Caco-2 (cell line): ENCODE data around the gene MRGPRE. TPM values are rescaled to one million over a fixed set of nuclear protein-coding genes. Genes with fewer than 3 reads are reported as not detected.

Source experiments
- BruUV-seq: library from RNA; stranded (reverse); fragments of 400-500 nt; replicated peaks from 2 replicates; lab custom pipeline; 2021; lab: Mats Ljungman, UMichigan
- CTCF ChIA-PET: fragments of 300-600 bp; sonication (Branson Sonifier 250); formaldehyde crosslinking; loops from one replicate; lab custom pipeline; 2022; ENCODE audit warnings: antibody characterized with exemption; lab: Charles Lee
- POLR2A ChIA-PET: fragments of 300-600 bp; sonication (Branson Sonifier 250); formaldehyde crosslinking; loops from one replicate; lab custom pipeline; 2022; ENCODE audit warnings: antibody characterized with exemption; lab: Charles Lee
- DNase-seq, 2 experiments: peaks; one replicate each; pipeline versions ENCODE4 v3.0.0 to v3.0.0-alpha.2; 2020 to 2022
- H3K27me3 ChIP-seq: replicated peaks from 2 replicates; pipeline ENCODE4 v1.6.0; 2011; ENCODE audit warnings: low read length; ENCODE audit not compliant: control insufficient read depth, insufficient read depth
- H3K36me3 ChIP-seq: 2 replicates; pipeline ENCODE4 v1.5.1; 2011; ENCODE audit warnings: low read length; ENCODE audit not compliant: control insufficient read depth, insufficient read depth
- H3K4me1 ChIP-seq: fragments of 250-450 bp; sonication (Bioruptor Pico); 2 replicates; pipeline ENCODE4 v1.5.1; 2020; ENCODE audit warnings: mild to moderate bottlenecking
- H3K4me3 ChIP-seq: 2 replicates; pipeline ENCODE4 v1.5.1; 2011; ENCODE audit warnings: low read depth, mild to moderate bottlenecking, control low read depth, low read length
- H3K9me3 ChIP-seq: fragments of 250-450 bp; sonication (Bioruptor Pico); 2 replicates; pipeline ENCODE4 v1.5.1; 2020; ENCODE audit warnings: mild to moderate bottlenecking, moderate library complexity
- H3K27ac Mint-ChIP-seq: one replicate; pipeline ENCODE4 v1.8.0; 2022; ENCODE audit warnings: mixed read lengths; ENCODE audit not compliant: unreplicated experiment
- H3K27me3 Mint-ChIP-seq: one replicate; pipeline ENCODE4 v1.8.0; 2022; ENCODE audit warnings: mixed read lengths; ENCODE audit not compliant: insufficient read depth, unreplicated experiment
- H3K36me3 Mint-ChIP-seq: one replicate; pipeline ENCODE4 v1.8.0; 2022; ENCODE audit warnings: mild to moderate bottlenecking, mixed read lengths; ENCODE audit not compliant: insufficient read depth, unreplicated experiment
- H3K4me1 Mint-ChIP-seq: one replicate; pipeline ENCODE4 v1.8.0; 2022; ENCODE audit warnings: low read depth, mixed read lengths; ENCODE audit not compliant: unreplicated experiment
- H3K4me3 Mint-ChIP-seq: one replicate; pipeline ENCODE4 v1.8.0; 2022; ENCODE audit warnings: mild to moderate bottlenecking, moderate library complexity, mixed read lengths; ENCODE audit not compliant: unreplicated experiment
- H3K9me3 Mint-ChIP-seq: one replicate; pipeline ENCODE4 v1.8.0; 2022; ENCODE audit warnings: mixed read lengths; ENCODE audit not compliant: unreplicated experiment
- intact Hi-C: fragments of 100-400 bp; cut with micrococcal nuclease; formaldehyde crosslinking; loops from one replicate; pipeline ENCODE4 v1.10.0; 2022; ENCODE audit not compliant: unreplicated experiment
- total RNA-seq: library from RNA; stranded (reverse); gene quantifications from 2 replicates; pipeline ENCODE4 v1.2.3, GENCODE V29; 2022
- TF ChIP-seq, protein P1 (sequence below), 2 experiments: fragments of 200-600 bp in 1 of 2; IDR thresholded peaks; 1 replicate in 1 of 2; 2 replicates in 1 of 2; pipeline versions ENCODE4 v1.5.1 to v1.8.0; 2011 to 2022; ENCODE audit warnings: antibody characterized with exemption in 1 of 2, control low read depth in 1 of 2, inconsistent platforms in 1 of 2, low read depth in 1 of 2, low read length in 1 of 2, mild to moderate bottlenecking in 1 of 2, moderate library complexity in 1 of 2; ENCODE audit not compliant: insufficient read depth in 1 of 2, severe bottlenecking in 1 of 2, unreplicated experiment in 1 of 2

Gene MRGPRE
- total RNA-seq, 1 experiment from 2014 or later, result not detected

DNA sequence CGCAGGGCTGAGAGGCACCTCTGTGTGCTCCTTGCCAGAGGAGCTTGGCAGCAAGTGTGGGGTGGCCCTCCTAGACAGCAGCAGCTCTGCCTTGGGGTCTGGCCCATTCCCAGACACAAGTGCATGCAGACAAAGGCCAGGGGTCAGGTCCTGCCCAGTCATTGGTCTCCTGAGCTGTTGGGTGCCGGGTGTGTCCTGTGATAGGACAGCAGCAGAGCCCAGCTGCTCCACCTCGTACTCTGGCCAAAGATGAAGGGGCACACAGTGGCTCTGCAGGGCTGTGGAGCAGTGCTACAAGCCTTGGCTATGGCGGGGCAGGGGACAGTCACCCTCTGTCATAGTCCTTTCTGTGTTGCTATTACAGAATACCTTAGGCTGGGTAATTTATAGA lies 49.8 kb downstream of the MRGPRE start:
- DNase-seq, result no peak
- Mint-ChIP-seq H3K27ac (no peak overlapping the region), H3K4me1 (no peaks in the 10 kb centered on the region), H3K27me3 (peaks cover 2% of the 10 kb centered on the region), H3K9me3 (peaks cover 13% of the 10 kb centered on the region), H3K36me3 (no peaks in the 10 kb centered on the region), H3K4me3 (no peak overlapping the region)
- TF ChIP-seq, protein P1, sequence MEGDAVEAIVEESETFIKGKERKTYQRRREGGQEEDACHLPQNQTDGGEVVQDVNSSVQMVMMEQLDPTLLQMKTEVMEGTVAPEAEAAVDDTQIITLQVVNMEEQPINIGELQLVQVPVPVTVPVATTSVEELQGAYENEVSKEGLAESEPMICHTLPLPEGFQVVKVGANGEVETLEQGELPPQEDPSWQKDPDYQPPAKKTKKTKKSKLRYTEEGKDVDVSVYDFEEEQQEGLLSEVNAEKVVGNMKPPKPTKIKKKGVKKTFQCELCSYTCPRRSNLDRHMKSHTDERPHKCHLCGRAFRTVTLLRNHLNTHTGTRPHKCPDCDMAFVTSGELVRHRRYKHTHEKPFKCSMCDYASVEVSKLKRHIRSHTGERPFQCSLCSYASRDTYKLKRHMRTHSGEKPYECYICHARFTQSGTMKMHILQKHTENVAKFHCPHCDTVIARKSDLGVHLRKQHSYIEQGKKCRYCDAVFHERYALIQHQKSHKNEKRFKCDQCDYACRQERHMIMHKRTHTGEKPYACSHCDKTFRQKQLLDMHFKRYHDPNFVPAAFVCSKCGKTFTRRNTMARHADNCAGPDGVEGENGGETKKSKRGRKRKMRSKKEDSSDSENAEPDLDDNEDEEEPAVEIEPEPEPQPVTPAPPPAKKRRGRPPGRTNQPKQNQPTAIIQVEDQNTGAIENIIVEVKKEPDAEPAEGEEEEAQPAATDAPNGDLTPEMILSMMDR (IDR thresholded peaks at IDR 0.05; ENCODE audit: insufficient read depth in 1 of 2, low read depth in 1 of 2, low read length in 1 of 2, severe bottlenecking in 1 of 2, unreplicated experiment in 1 of 2), result no peak
- Histone ChIP-seq H3K9me3 (peaks cover 2% of the 10 kb centered on the region), H3K4me3 (no peak overlapping the region), H3K36me3 (no peaks in the 10 kb centered on the region), H3K27me3 (no peaks in the 10 kb centered on the region), H3K4me1 (no peaks in the 10 kb centered on the region)
- no TSS peak for BruUV-seq
- POLR2A ChIA-PET, result no interaction called here
- CTCF ChIA-PET, result no interaction called here
- intact Hi-C loops, result no loop called here

DNA sequence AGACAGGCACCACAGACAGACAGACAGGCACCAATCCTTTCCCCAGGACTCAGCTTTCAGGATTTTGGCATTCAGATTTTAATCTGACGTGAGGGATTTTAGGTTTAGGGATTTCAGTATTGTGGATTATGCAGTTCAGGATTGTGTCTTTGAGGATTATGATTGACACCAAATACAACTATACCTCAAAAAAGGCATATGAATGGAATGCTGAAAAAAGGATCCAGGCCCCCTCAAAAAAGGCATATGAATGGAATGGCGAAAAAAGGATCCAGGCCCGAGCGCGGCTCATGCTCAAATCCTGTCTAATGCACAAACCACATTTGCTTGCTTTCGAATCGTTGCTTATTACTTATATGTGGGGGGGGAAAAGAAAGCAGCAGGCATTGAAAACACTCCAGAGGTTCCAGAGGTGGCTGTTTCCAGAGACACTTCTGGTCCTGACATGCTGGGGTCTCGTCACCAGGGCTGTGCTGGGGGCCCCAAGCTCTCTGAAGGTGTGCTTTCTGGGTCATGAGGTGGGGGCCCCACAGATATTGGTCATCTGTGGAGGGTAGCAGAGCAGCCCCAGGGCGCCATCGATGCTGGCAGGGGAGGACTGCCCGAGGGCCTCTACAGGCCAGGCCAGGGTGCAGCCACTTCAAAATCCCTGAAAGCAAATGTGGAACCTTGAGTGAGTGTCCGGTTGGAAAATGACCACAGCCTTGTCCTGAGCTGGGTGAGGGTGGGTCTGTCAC lies 50.3 kb downstream of the MRGPRE start:
- CTCF ChIA-PET, result no interaction called here
- Mint-ChIP-seq H3K27me3 (no peaks in the 10 kb centered on the region), H3K36me3 (no peaks in the 10 kb centered on the region), H3K4me3 (no peak overlapping the region), H3K27ac (no peak overlapping the region), H3K4me1 (no peaks in the 10 kb centered on the region), H3K9me3 (peaks cover 19% of the 10 kb centered on the region)
- Histone ChIP-seq H3K4me1 (no peaks in the 10 kb centered on the region), H3K36me3 (no peaks in the 10 kb centered on the region), H3K4me3 (no peak overlapping the region), H3K27me3 (no peaks in the 10 kb centered on the region), H3K9me3 (peaks cover 7% of the 10 kb centered on the region)
- intact Hi-C loops, result no loop called here
- DNase-seq, result no peak
- no TSS peak for BruUV-seq
- POLR2A ChIA-PET, result no interaction called here
- TF ChIP-seq, protein P1 (IDR thresholded peaks at IDR 0.05; ENCODE audit: insufficient read depth in 1 of 2, low read depth in 1 of 2, low read length in 1 of 2, severe bottlenecking in 1 of 2, unreplicated experiment in 1 of 2), result no peak

- H3K27me3 Mint-ChIP-seq, result no peaks in the 10 kb centered on the region
Measured at GRCh38 chr11:3180869-3181268, 51.3 kb downstream of the MRGPRE start.

More at GRCh38 chr11:3180869-3181268, 51.3 kb downstream of the MRGPRE start:
- Mint-ChIP-seq H3K4me1 (no peaks in the 10 kb centered on the region), H3K9me3 (peaks cover 20% of the 10 kb centered on the region), H3K4me3 (no peak overlapping the region), H3K36me3 (no peaks in the 10 kb centered on the region), H3K27ac (no peak overlapping the region)
- Histone ChIP-seq H3K9me3 (peaks cover 17% of the 10 kb centered on the region), H3K36me3 (no peaks in the 10 kb centered on the region), H3K4me1 (no peaks in the 10 kb centered on the region), H3K4me3 (no peak overlapping the region), H3K27me3 (no peaks in the 10 kb centered on the region; the same call in 1 of the 2 replicates)
- BruUV-seq, result no TSS peak
- DNase-seq, result no peak
- ChIA-PET CTCF (no interaction called here), POLR2A (no interaction called here)
- intact Hi-C loops, result no loop called here
- TF ChIP-seq, protein P1 (IDR thresholded peaks at IDR 0.05; ENCODE audit: insufficient read depth in 1 of 2, low read depth in 1 of 2, low read length in 1 of 2, severe bottlenecking in 1 of 2, unreplicated experiment in 1 of 2), result no peak
